ENCODE measurements around the gene DOK7.

Gene DOK7

GRCh38 chr4:3472411-3473141 is 9.5 kb downstream of the DOK7 start:
- CTCF ChIA-PET: interaction anchor here (3.7 kb wide), 1 partner anchor 8 kb away, joined by 41 read pairs; no protein-coding TSS in a partner anchor
- POLR2A ChIA-PET: no interaction called here
- DNase-seq (ENCODE audit: extremely low spot score): no peak
- TF ChIP-seq, protein P1, sequence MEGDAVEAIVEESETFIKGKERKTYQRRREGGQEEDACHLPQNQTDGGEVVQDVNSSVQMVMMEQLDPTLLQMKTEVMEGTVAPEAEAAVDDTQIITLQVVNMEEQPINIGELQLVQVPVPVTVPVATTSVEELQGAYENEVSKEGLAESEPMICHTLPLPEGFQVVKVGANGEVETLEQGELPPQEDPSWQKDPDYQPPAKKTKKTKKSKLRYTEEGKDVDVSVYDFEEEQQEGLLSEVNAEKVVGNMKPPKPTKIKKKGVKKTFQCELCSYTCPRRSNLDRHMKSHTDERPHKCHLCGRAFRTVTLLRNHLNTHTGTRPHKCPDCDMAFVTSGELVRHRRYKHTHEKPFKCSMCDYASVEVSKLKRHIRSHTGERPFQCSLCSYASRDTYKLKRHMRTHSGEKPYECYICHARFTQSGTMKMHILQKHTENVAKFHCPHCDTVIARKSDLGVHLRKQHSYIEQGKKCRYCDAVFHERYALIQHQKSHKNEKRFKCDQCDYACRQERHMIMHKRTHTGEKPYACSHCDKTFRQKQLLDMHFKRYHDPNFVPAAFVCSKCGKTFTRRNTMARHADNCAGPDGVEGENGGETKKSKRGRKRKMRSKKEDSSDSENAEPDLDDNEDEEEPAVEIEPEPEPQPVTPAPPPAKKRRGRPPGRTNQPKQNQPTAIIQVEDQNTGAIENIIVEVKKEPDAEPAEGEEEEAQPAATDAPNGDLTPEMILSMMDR (IDR thresholded peaks at IDR 0.05; ENCODE audit: control extremely low read depth, extremely low read depth, low read depth, missing control alignments): no peak

- TF ChIP-seq, protein P1 (IDR thresholded peaks at IDR 0.05; ENCODE audit: control extremely low read depth, extremely low read depth, low read depth, missing control alignments): no peak
- CTCF ChIA-PET: no interaction called here
- POLR2A ChIA-PET: no interaction called here
- no peak for DNase-seq (ENCODE audit: extremely low spot score)
Measured at GRCh38 chr4:3473181-3473950, 10.3 kb downstream of the DOK7 start.

DNA sequence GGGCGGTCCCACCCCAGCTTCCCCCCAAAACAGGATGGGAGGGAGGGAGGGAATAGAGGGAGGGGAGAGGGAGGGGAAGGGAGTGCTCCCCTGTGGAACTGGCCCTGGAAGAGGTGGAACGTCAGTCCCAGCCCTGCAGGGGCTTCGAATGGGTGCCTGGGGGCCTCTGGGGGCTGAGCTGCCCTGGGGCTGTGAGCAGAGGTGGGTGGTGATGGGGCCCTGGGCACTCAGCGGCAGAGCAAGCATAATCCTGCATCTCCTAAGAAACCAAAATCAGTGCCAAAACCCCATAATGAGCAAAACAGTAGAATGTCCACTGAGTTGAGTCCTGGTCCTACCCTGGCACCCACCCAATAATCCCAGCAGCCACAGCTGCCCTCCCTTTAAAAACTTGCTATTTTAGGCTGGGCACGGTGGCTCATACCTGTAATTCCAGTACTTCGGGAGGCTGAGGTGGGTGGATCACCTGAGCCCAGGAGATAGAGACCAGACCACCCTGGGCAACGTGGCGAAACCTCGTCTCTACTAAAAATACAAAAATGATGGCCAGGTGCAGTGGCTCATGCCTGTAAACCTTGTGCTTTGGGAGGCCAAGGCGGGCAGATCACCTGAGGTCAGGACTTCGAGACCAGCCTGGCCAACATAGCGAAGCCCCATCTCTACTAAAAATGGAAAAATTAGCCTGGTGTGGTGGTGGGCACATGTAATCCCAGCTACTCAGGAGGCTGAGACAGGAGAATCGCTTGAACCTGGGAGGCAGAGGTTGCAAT is 11.1 kb downstream of the DOK7 start:
- CTCF ChIA-PET: no interaction called here
- POLR2A ChIA-PET: no interaction called here

GRCh38 chr4:3475041-3475712 is 12.1 kb downstream of the DOK7 start:
- TF ChIP-seq, protein P1 (IDR thresholded peaks at IDR 0.05; ENCODE audit: control extremely low read depth, extremely low read depth, low read depth, missing control alignments): no peak
- ChIA-PET CTCF (no interaction called here), POLR2A (no interaction called here)
- DNase-seq (ENCODE audit: extremely low spot score): no peak

More for the DNA sequence above, 11.1 kb downstream of the DOK7 start:
- TF ChIP-seq, protein P1 (IDR thresholded peaks at IDR 0.05; ENCODE audit: control extremely low read depth, extremely low read depth, low read depth, missing control alignments): no peak
- no peak for DNase-seq (ENCODE audit: extremely low spot score)

DNA sequence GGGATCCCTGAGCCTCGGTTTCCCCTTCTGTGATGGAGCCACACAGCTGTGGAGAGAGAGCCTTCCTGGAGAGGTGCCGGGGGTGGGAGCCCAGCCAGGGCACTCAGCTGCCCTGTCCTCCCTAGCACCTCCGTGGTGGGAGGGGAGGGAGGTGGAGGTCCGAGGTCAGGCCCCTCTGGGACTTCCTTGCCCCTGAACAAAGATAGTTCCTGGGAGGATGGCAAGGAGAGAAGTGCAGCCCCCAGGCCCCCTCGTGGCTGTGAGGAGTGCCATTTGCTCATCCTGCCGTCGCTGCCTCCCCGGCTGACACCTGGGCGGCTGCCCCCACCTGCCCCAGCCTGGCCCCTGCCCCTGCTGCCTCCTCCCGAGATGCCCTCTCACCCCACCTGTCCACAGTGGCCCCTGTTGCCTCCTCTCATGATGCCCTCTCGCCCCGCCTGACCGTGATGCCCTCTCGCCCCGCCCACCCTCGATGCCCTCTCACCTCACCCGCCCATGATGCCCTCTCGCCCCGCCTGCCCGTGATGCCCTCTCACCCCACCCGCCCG is 12.7 kb downstream of the DOK7 start:
- ChIA-PET POLR2A (no interaction called here), CTCF (no interaction called here)
- no peak for DNase-seq (ENCODE audit: extremely low spot score)
- TF ChIP-seq, protein P1 (IDR thresholded peaks at IDR 0.05; ENCODE audit: control extremely low read depth, extremely low read depth, low read depth, missing control alignments): no peak

DNA sequence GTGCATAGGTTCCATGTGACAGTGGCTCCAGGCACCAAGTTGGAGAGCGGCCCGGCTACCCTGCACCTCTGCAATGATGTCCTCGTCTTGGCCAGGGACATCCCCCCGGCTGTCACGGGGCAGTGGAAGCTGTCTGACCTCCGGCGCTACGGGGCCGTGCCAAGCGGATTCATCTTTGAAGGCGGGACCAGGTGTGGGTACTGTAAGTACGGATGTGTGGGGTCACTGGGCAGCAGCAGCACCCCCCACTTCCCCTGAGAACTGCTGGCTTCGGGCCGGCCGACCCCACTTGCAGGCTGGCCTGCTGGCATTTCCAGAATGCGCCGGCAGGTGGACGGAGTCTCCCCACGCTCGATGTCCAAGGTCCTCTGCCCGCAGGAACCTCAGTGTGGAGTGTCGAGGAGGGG is 13.2 kb downstream of the DOK7 start:
- ChIA-PET POLR2A (no interaction called here), CTCF (no interaction called here)
- no peak for DNase-seq (ENCODE audit: extremely low spot score)
- TF ChIP-seq, protein P1 (IDR thresholded peaks at IDR 0.05; ENCODE audit: control extremely low read depth, extremely low read depth, low read depth, missing control alignments): no peak

All from GM10248 (cell line).